ENCODE results near the gene STX11. TPM values are rescaled to one million over a fixed set of nuclear protein-coding genes. Genes with fewer than 3 reads are reported as not detected.

Gene STX11
- total RNA-seq, 1 donor from 2014 or later: 16.0 TPM

Other genes with a start within 250 kb of the STX11 start
- 25.6 and 31.0 TPM in 2 replicates for gene PLAGL1, start 142.3 kb upstream of the STX11 start, total RNA-seq
- gene SF3B5, start 54.9 kb upstream of the STX11 start, total RNA-seq: 137 and 163 TPM in 2 replicates
- gene UTRN, start 134.8 kb downstream of the STX11 start, total RNA-seq: 316 and 335 TPM in 2 replicates